Smooth muscle cell (in vitro differentiated cells): Measurements from ENCODE around the gene CNTNAP2. TPM values are rescaled to one million over a fixed set of nuclear protein-coding genes. Genes with fewer than 3 reads are reported as not detected.

Source experiments
- DNase-seq: peaks from one replicate; lab custom pipeline; 2025; ENCODE audit not compliant: unreplicated experiment; lab: John Stamatoyannopoulos, UW
- H2AFZ ChIP-seq: fragments of 200-600 bp; sonication (generic); 2 replicates; pipeline ENCODE4 v1.6.0; 2016; ENCODE audit warnings: antibody characterized with exemption, low read depth, mild to moderate bottlenecking
- H3F3A ChIP-seq: fragments of 200-600 bp; sonication (generic); 2 replicates; pipeline ENCODE4 v1.6.0; 2017; ENCODE audit warnings: antibody characterized with exemption, low read depth
- H3K27ac ChIP-seq: fragments of 200-600 bp; sonication (generic); 2 replicates; pipeline ENCODE4 v1.5.1; 2016; ENCODE audit warnings: low read depth, mild to moderate bottlenecking
- H3K27me3 ChIP-seq: fragments of 200-600 bp; sonication (generic); 2 replicates; pipeline ENCODE4 v1.6.1; 2016; ENCODE audit warnings: low read depth, mild to moderate bottlenecking
- H3K36me3 ChIP-seq: fragments of 200-600 bp; sonication (generic); 2 replicates; pipeline ENCODE4 v1.5.1; 2016; ENCODE audit warnings: low read depth
- H3K4me1 ChIP-seq: fragments of 200-600 bp; sonication (generic); 2 replicates; pipeline ENCODE4 v1.5.1; 2016; ENCODE audit warnings: low read depth
- H3K4me2 ChIP-seq: fragments of 200-600 bp; sonication (generic); 2 replicates; pipeline ENCODE4 v1.6.0; 2016; ENCODE audit warnings: mild to moderate bottlenecking
- H3K4me3 ChIP-seq: fragments of 200-600 bp; sonication (generic); 2 replicates; pipeline ENCODE4 v1.5.1; 2016; ENCODE audit warnings: mild to moderate bottlenecking
- H3K79me2 ChIP-seq: fragments of 200-600 bp; sonication (generic); 2 replicates; pipeline ENCODE4 v1.6.0; 2016; ENCODE audit warnings: low read depth, mild to moderate bottlenecking
- H3K9ac ChIP-seq: fragments of 200-600 bp; sonication (generic); 2 replicates; pipeline ENCODE4 v1.6.0; 2016; ENCODE audit warnings: low read depth
- H3K9me3 ChIP-seq: fragments of 200-600 bp; sonication (generic); replicated peaks from 2 replicates; pipeline ENCODE4 v1.5.1; 2016; ENCODE audit warnings: low read depth
- H4K20me1 ChIP-seq: fragments of 200-600 bp; sonication (generic); 2 replicates; pipeline ENCODE4 v1.6.0; 2016; ENCODE audit warnings: low read depth
- CTCF ChIP-seq: fragments of 200-600 bp; sonication (generic); IDR thresholded peaks from 2 replicates; pipeline ENCODE4 v1.5.1; 2017; ENCODE audit warnings: borderline replicate concordance, mild to moderate bottlenecking, antibody characterized with exemption; ENCODE audit not compliant: insufficient read depth, poor library complexity, severe bottlenecking
- WGBS: methylation state at CpG from one replicate; pipeline ENCODE4 v1.1.7; 2016; ENCODE audit warnings: low lambda C conversion rate; 5-methylcytosine and 5-hydroxymethylcytosine counted together
- polyA plus RNA-seq: library from polyadenylated mRNA; unstranded; fragments of >200 nt; fragmentation: Nextera tagmentation; extraction: Ambion mirVana; gene quantifications from 2 replicates; pipeline ENCODE4 v1.2.1, GENCODE V29; 2016
- total RNA-seq: library from RNA; depleted of rRNA; stranded (reverse); fragments of >200 nt; gene quantifications from 2 replicates; pipeline ENCODE4 v1.2.3, GENCODE V29; 2014

Gene CNTNAP2
- total and polyA plus RNA-seq, 2 experiments from 2014 or later = 1.7 to 9.0 TPM

- Histone ChIP-seq H3K79me2 (no peaks in the 10 kb centered on the region), H3K36me3 (no peaks in the 10 kb centered on the region), H3F3A (no peaks in the 10 kb centered on the region), H3K9me3 (peaks cover 9% of the 10 kb centered on the region), H2AFZ (no peak overlapping the region), H3K27ac (no peak overlapping the region), H3K4me1 (no peaks in the 10 kb centered on the region), H3K4me2 (no peak overlapping the region), H3K4me3 (no peak overlapping the region), H3K9ac (no peak overlapping the region), H3K27me3 (no peaks in the 10 kb centered on the region), H4K20me1 (no peaks in the 10 kb centered on the region)
- 92% methylated on average over 1 of the region's 1 CpG for WGBS
- TF ChIP-seq CTCF = no peak
- no peak for DNase-seq
Observed at GRCh38 chr7:147438216-147438615, 1321.6 kb downstream of the CNTNAP2 start.

- no peak for TF ChIP-seq CTCF
- no peaks in the 10 kb centered on the region for H3K4me1 ChIP-seq
- no peaks in the 10 kb centered on the region for H3K36me3 ChIP-seq
- no peak overlapping the region for H3K4me3 ChIP-seq
- no peaks in the 10 kb centered on the region for H3K27me3 ChIP-seq
- DNase-seq = no peak
- no peaks in the 10 kb centered on the region for H3K79me2 ChIP-seq
- peaks cover 9% of the 10 kb centered on the region for H3K9me3 ChIP-seq
- H3K4me2 ChIP-seq = no peak overlapping the region
- no peak overlapping the region for H3K27ac ChIP-seq
- H4K20me1 ChIP-seq = no peaks in the 10 kb centered on the region
- WGBS = 86% methylated on average over 2 of the region's 2 CpGs
- no peaks in the 10 kb centered on the region for H3F3A ChIP-seq
- no peak overlapping the region for H2AFZ ChIP-seq
- H3K9ac ChIP-seq = no peak overlapping the region
Observed at GRCh38 chr7:147443942-147444341, 1327.3 kb downstream of the CNTNAP2 start.

GRCh38 chr7:147452816-147453215 is 1336.2 kb downstream of the CNTNAP2 start:
- Histone ChIP-seq H3K9ac (no peak overlapping the region), H3K79me2 (no peaks in the 10 kb centered on the region), H2AFZ (no peak overlapping the region), H3K27ac (no peak overlapping the region), H3K27me3 (no peaks in the 10 kb centered on the region), H3K36me3 (no peaks in the 10 kb centered on the region), H3K4me1 (no peaks in the 10 kb centered on the region), H3K4me3 (no peak overlapping the region), H3K4me2 (no peak overlapping the region), H3K9me3 (no peaks in the 10 kb centered on the region), H3F3A (no peaks in the 10 kb centered on the region), H4K20me1 (no peaks in the 10 kb centered on the region)
- 88% methylated on average over 1 of the region's 1 CpG for WGBS
- no peak for TF ChIP-seq CTCF
- DNase-seq = no peak

GRCh38 chr7:147465223-147465622 is 1348.6 kb downstream of the CNTNAP2 start:
- Histone ChIP-seq H3K4me1 (no peaks in the 10 kb centered on the region), H2AFZ (no peak overlapping the region), H3K9ac (no peak overlapping the region), H3K36me3 (no peaks in the 10 kb centered on the region), H3K4me2 (no peak overlapping the region), H3K27ac (no peak overlapping the region), H3F3A (no peaks in the 10 kb centered on the region), H3K27me3 (no peaks in the 10 kb centered on the region), H4K20me1 (no peaks in the 10 kb centered on the region), H3K9me3 (no peaks in the 10 kb centered on the region), H3K79me2 (no peaks in the 10 kb centered on the region), H3K4me3 (no peak overlapping the region)
- 92% methylated on average over 2 of the region's 2 CpGs for WGBS
- DNase-seq = no peak
- no peak for TF ChIP-seq CTCF
